BLaER1 (cell line): ENCODE data around the gene BPIFB1.

ENCODE experiments used
- H3K27ac ChIP-seq: shearing (Covaris generic); formaldehyde crosslinking; 2 replicates; pipeline ENCODE4 v1.8.1; 2022
- H3K27me3 ChIP-seq: shearing (Covaris generic); formaldehyde crosslinking; 2 replicates; pipeline ENCODE4 v1.8.1; 2022
- H3K36me3 ChIP-seq: shearing (Covaris generic); formaldehyde crosslinking; 2 replicates; pipeline ENCODE4 v1.8.1; 2022
- H3K4me1 ChIP-seq: shearing (Covaris generic); formaldehyde crosslinking; 2 replicates; pipeline ENCODE4 v1.8.1; 2022
- H3K4me2 ChIP-seq: shearing (Covaris generic); formaldehyde crosslinking; 2 replicates; pipeline ENCODE4 v1.8.1; 2022
- H3K4me3 ChIP-seq: shearing (Covaris generic); formaldehyde crosslinking; 2 replicates; pipeline ENCODE4 v1.8.1; 2022
- H3K9ac ChIP-seq: shearing (Covaris generic); formaldehyde crosslinking; 2 replicates; pipeline ENCODE4 v1.8.1; 2022
- H3K9me3 ChIP-seq: shearing (Covaris generic); formaldehyde crosslinking; 2 replicates; pipeline ENCODE4 v1.8.1; 2022
- H4K20me1 ChIP-seq: shearing (Covaris generic); formaldehyde crosslinking; 2 replicates; pipeline ENCODE4 v1.8.1; 2022
- Cebpa-rat ChIP-seq: shearing (Covaris generic); IDR thresholded peaks from 2 replicates; pipeline ENCODE4 v1.8.1; 2022

The BPIFB1 gene

DNA sequence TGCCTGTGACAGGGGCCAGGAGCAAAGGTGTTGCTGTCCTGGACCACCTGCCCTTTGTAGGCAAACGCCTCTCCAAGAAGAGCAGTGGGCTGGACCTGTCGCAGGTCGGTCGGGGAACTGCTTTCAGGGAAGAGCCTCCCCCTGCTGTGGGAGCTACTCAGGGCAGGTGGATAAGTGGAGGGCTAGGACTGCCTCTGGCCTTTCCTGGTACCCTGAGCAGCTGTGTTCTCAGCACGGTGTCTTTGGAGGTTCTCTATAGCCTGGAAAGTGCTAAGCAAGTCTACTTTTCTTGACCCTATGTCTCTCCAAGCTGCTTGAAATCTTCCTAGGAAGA, 35.0 kb downstream of the BPIFB1 start:
- Histone ChIP-seq H3K27me3 (no peaks in the 10 kb centered on the region), H3K4me1 (peaks cover 45% of the 10 kb centered on the region), H3K4me2 (no peak overlapping the region), H3K36me3 (no peaks in the 10 kb centered on the region), H3K4me3 (no peak overlapping the region), H3K27ac (no peak overlapping the region), H3K9ac (no peak overlapping the region), H4K20me1 (no peaks in the 10 kb centered on the region), H3K9me3 (no peaks in the 10 kb centered on the region)
- no peak for TF ChIP-seq Cebpa-rat

DNA sequence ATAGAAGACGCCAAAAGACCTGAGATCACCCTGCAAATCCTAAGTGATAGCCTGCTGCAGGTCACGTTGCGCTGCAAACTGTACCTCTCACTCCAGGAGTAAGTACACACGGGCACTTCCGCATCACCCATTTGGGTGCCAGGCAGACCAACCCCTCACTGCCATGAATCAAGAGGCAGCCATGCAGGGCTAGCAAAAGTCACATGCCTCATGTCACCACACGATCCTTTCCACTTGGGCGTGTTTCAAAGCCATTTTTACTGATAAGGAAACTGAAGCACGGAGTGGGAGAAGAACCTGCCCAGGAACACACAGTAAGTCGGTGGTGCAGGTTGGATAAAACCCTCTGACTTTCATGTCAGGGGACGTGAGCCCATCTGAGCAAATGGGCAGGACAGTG, 37.0 kb downstream of the BPIFB1 start:
- Histone ChIP-seq H3K9me3 (no peaks in the 10 kb centered on the region), H3K9ac (no peak overlapping the region), H3K4me1 (peaks cover 44% of the 10 kb centered on the region), H4K20me1 (no peaks in the 10 kb centered on the region), H3K4me3 (no peak overlapping the region), H3K27ac (no peak overlapping the region), H3K36me3 (no peaks in the 10 kb centered on the region), H3K27me3 (no peaks in the 10 kb centered on the region), H3K4me2 (0 out of 2 replicates have a peak overlapping the region, but pooled peaks have one; percentile 7)
- no peak for TF ChIP-seq Cebpa-rat

DNA sequence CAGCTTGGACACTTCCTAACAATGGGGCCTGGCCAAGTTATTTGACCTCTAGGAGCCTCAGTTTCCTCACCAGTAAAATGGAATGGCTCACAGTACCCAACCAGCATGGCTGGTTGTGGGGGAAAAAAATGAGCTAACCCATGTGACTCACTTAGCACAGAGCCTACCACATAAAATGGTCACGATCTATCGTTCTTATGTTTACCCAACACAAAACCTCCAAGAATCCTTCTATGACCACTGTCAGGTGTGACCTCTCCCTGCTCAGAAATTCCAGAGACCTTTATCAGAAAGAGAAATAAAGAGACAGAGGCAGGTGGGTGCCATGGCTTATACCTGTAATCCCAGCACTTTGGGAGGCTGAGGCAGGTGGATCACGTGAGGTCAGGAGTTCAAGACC, 39.4 kb downstream of the BPIFB1 start:
- Histone ChIP-seq H3K9ac (no peak overlapping the region), H4K20me1 (no peaks in the 10 kb centered on the region), H3K4me3 (no peak overlapping the region), H3K4me2 (no peak overlapping the region), H3K27me3 (no peaks in the 10 kb centered on the region), H3K36me3 (no peaks in the 10 kb centered on the region), H3K27ac (no peak overlapping the region), H3K4me1 (peaks cover 51% of the 10 kb centered on the region), H3K9me3 (no peaks in the 10 kb centered on the region)
- no peak for TF ChIP-seq Cebpa-rat

DNA sequence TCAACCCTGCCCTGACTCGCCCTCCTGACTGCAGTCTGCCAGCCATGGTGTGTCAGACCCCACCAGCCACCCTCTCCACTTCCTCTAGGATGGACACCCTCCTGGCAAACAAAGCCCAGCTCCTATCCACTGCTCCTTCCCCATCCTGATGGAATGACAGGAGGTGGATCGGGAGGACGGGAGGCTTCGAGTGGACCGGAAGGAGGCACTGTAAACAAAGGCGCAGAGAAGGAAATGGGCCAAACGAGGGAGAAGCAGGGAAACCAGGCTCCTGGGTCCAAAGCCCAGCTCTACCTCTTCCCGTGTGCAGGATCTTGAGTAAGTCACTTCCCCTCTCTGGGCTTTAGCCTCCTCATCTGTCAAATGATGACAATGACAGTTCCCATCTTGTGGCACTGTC, 40.2 kb downstream of the BPIFB1 start:
- H3K9me3 ChIP-seq = no peaks in the 10 kb centered on the region
- no peaks in the 10 kb centered on the region for H3K36me3 ChIP-seq
- no peaks in the 10 kb centered on the region for H4K20me1 ChIP-seq
- H3K27me3 ChIP-seq = no peaks in the 10 kb centered on the region
- TF ChIP-seq Cebpa-rat = no peak
- H3K4me3 ChIP-seq = no peak overlapping the region
- H3K27ac ChIP-seq = no peak overlapping the region
- peaks cover 49% of the 10 kb centered on the region for H3K4me1 ChIP-seq
- no peak overlapping the region for H3K9ac ChIP-seq
- H3K4me2 ChIP-seq = no peak overlapping the region

DNA sequence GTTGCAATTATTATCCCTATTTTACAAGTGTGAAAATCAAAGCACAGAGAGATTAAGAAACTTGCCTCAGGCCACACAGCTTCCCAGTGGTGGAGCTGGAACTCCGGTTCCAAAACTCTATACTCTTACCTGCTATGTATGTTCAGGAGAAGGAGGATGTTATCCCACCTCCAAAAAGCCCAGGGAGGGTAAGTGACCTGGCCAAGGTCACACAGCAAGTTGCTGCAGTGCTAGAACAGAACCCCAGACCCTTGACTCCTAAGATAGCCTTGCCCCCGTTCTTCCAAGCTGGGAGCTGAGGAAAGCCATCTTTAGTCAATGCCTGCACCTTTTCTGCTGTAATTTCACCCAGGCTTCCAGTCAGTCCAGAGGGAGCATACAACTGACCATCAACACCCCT, 42.3 kb downstream of the BPIFB1 start:
- H3K27me3 ChIP-seq = no peaks in the 10 kb centered on the region
- H3K27ac ChIP-seq = no peak overlapping the region
- no peak for TF ChIP-seq Cebpa-rat
- H3K4me1 ChIP-seq = peaks cover 49% of the 10 kb centered on the region
- no peaks in the 10 kb centered on the region for H4K20me1 ChIP-seq
- H3K9me3 ChIP-seq = no peaks in the 10 kb centered on the region
- no peaks in the 10 kb centered on the region for H3K36me3 ChIP-seq
- H3K9ac ChIP-seq = no peak overlapping the region
- H3K4me2 ChIP-seq = peak overlapping the region; percentile 84
- no peak overlapping the region for H3K4me3 ChIP-seq

DNA sequence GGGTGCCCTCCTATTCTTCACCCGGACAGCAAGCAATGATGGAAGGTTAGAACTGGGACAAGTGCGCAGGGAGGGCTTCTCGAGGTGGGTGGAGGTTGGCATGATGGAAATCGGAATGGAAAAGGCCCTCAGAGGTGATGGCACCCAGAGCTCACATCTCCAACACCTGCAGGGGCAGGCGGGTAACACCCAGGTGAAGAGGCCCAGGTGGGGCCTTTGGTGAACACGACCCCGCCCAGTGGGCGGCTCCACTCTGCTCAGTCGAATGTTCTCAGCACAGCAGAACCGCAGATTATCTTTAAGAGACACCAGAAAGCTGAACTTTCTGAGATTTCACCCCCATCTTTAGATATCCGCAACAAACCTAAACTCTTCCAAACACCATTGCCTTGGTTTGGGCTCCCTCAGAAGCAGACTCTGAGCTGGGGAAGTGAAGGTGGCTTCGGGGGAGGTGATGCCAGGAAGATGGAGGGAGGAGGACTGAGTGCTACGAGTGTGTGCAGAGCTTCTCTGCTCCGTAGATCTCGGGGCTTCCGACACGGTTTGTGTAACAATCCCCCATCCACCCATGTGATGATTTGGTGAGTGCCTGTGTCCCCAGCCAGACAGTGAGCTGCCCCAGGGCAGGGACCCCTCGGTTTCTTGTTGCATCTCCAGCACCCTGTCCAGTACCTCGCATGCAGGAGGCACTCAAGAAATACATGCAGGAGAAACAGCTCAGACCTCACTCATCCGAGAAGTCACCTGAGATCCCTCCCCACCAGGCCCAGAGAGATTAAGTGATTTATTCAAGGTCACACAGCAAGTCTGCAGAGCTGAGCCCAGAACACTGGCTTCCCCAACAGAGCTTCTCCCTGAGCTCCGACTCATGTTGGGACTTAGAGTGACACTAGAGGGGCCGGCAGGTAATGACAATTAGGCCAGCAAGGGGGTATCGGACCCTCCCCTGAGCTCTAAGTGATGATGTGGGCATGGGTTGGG, 45.4 kb downstream of the BPIFB1 start:
- Histone ChIP-seq H3K27me3 (no peaks in the 10 kb centered on the region), H3K36me3 (no peaks in the 10 kb centered on the region), H3K4me1 (peaks cover 63% of the 10 kb centered on the region), H3K27ac (no peak overlapping the region), H3K9ac (no peak overlapping the region), H3K9me3 (no peaks in the 10 kb centered on the region), H3K4me2 (no peak overlapping the region), H4K20me1 (no peaks in the 10 kb centered on the region), H3K4me3 (no peak overlapping the region)
- no peak for TF ChIP-seq Cebpa-rat

DNA sequence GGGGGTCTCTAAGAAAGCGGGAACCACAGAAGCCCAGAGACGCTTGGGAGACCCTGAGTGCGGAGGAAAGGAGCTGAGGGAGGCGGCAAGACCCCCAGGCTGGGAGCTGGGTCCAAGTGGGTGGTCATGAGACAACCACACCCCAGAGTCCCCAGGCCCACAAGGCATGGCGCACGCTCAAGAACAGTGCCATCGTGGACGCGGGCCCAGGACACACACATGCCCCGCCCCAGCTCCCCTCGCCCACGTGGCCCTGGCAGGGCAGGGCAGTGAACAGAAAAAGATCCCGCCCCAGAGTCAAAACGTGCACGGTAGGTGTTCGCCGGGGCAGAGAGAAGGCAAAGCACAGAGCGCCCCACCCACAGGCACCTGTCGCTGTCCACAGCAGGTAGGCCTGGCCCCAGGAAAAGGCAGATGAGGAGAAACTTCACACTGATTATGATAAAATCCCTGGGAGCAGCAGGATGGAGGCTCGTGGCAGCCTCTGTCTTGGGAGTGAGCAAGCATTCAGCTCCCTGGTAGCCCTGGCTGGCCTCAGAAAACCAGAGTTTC, 50.0 kb downstream of the BPIFB1 start:
- no peaks in the 10 kb centered on the region for H3K9me3 ChIP-seq
- no peaks in the 10 kb centered on the region for H3K36me3 ChIP-seq
- no peak overlapping the region for H3K4me2 ChIP-seq
- H3K4me1 ChIP-seq = peaks cover 54% of the 10 kb centered on the region
- H3K4me3 ChIP-seq = no peak overlapping the region
- H3K9ac ChIP-seq = no peak overlapping the region
- H4K20me1 ChIP-seq = no peaks in the 10 kb centered on the region
- no peak for TF ChIP-seq Cebpa-rat
- no peak overlapping the region for H3K27ac ChIP-seq
- no peaks in the 10 kb centered on the region for H3K27me3 ChIP-seq

DNA sequence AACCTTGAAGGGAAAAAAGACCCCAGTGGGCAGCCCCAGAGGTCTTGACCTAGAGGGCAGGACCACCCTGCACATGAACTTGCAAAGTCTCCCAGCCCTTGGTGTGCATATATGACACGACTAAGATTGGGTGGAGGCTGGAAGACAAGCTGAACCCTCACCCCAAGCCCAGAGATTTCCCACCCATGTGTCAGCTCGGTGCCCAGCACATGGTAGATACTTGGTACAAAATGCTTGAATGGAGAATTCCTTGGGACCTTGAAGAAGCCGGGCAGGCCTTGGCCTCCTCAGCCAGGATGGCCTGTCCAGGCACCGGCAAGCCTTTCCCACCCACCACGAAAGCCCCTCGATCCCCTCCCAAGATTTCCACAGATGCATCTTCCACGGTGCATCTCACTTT, 50.6 kb downstream of the BPIFB1 start:
- Histone ChIP-seq H3K27ac (no peak overlapping the region), H3K4me2 (no peak overlapping the region), H4K20me1 (no peaks in the 10 kb centered on the region), H3K9me3 (no peaks in the 10 kb centered on the region), H3K27me3 (no peaks in the 10 kb centered on the region), H3K4me1 (peaks cover 60% of the 10 kb centered on the region), H3K9ac (no peak overlapping the region), H3K36me3 (no peaks in the 10 kb centered on the region), H3K4me3 (no peak overlapping the region)
- TF ChIP-seq Cebpa-rat = no peak

DNA sequence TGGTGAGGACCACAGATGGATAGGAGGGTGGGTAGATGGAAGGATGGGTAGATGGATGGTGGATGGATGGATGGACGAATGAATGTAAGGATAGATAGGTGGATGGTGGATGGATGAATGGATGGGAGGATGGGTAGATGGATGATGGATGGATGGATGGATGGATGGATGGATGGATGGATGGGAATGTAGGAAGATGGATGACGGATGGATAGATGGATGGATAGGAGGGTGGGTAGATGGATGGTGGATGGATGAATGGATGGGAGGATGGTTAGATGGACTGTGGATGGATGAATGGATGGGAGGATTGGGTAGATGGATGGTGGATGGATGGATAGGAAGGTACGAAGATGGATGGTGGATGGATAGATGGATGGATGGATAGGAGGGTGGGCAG, 51.1 kb downstream of the BPIFB1 start:
- Histone ChIP-seq H3K36me3 (no peaks in the 10 kb centered on the region), H3K27ac (no peak overlapping the region), H3K4me2 (no peak overlapping the region), H4K20me1 (no peaks in the 10 kb centered on the region), H3K9me3 (no peaks in the 10 kb centered on the region), H3K4me3 (no peak overlapping the region), H3K27me3 (no peaks in the 10 kb centered on the region), H3K9ac (no peak overlapping the region), H3K4me1 (peaks cover 65% of the 10 kb centered on the region)
- TF ChIP-seq Cebpa-rat = no peak

DNA sequence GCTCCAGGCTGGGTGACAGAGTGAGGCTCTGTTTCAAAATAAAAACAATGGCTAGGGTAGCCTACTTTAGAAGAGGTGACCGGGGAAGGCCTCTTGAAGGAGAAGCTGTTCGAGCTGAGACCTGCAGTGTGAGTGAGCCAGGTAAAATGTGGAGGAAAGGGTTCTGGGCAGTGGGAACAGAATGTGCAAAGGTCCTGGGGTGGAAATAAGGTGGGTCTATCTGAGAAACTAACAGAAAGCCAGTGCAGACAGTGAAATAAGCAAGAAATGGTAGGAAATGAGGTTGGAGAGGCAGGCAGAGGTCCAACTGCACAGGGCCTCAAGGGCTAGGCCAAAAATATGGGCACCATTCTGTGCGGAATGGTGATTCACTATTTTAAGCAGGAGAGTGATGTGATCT, 53.4 kb downstream of the BPIFB1 start:
- no peak for TF ChIP-seq Cebpa-rat
- no peak overlapping the region for H3K9ac ChIP-seq
- no peaks in the 10 kb centered on the region for H3K36me3 ChIP-seq
- H3K27me3 ChIP-seq = no peaks in the 10 kb centered on the region
- H3K9me3 ChIP-seq = no peaks in the 10 kb centered on the region
- peaks cover 67% of the 10 kb centered on the region for H3K4me1 ChIP-seq
- H3K4me2 ChIP-seq = peak overlapping the region; percentile 90
- no peak overlapping the region for H3K4me3 ChIP-seq
- H4K20me1 ChIP-seq = no peaks in the 10 kb centered on the region
- no peak overlapping the region for H3K27ac ChIP-seq
